Fibroblast of lung (primary cell): ENCODE results near the gene GPR45. TPM values are rescaled to one million over a fixed set of nuclear protein-coding genes. Genes with fewer than 3 reads are reported as not detected.
A peak's percentile ranks its signal among the peaks of the same experiment; 100 is the strongest.

Source experiments
- DNase-seq, 2 donors: peaks; one replicate each; pipeline versions ENCODE4 v3.0.0 to v3.0.0-alpha.2; 2010; ENCODE audit warnings: low read depth in 2 of 2
- H2AFZ ChIP-seq: 2 replicates; pipeline ENCODE4 v1.5.1; 2012; ENCODE audit warnings: low read length, control low read depth, inconsistent platforms
- H3K27ac ChIP-seq: 2 replicates; pipeline ENCODE4 v1.5.1; 2011; ENCODE audit warnings: low read length, control low read depth; ENCODE audit not compliant: insufficient read depth
- H3K27me3 ChIP-seq: 2 replicates; pipeline ENCODE4 v1.5.1; 2011; ENCODE audit warnings: mild to moderate bottlenecking, low read length; ENCODE audit not compliant: control insufficient read depth, insufficient read depth
- H3K36me3 ChIP-seq: 2 replicates; pipeline ENCODE4 v1.5.1; 2011; ENCODE audit warnings: low read length; ENCODE audit not compliant: control insufficient read depth, insufficient read depth
- H3K4me1 ChIP-seq: 2 replicates; pipeline ENCODE4 v1.5.1; 2011; ENCODE audit warnings: low read length; ENCODE audit not compliant: control insufficient read depth, insufficient read depth; ENCODE audit errors: extremely low read depth
- H3K4me2 ChIP-seq: 2 replicates; pipeline ENCODE4 v1.5.1; 2011; ENCODE audit warnings: low read length, control low read depth; ENCODE audit not compliant: insufficient read depth; ENCODE audit errors: extremely low read depth
- H3K4me3 ChIP-seq, 4 experiments: fragments of 200-600 bp in 1 of 4; sonication (generic) in 1 of 4; replicated peaks in 1 of 4; 2 replicates each; pipeline ENCODE4 v1.5.1; 2011 to 2016; ENCODE audit warnings: low read length in 4 of 4, low read depth in 3 of 4, mild to moderate bottlenecking in 3 of 4, control low read depth in 2 of 4, inconsistent platforms in 1 of 4, mixed read lengths in 1 of 4; ENCODE audit not compliant: insufficient read depth in 1 of 4; ENCODE audit errors: control extremely low read depth in 1 of 4
- H3K79me2 ChIP-seq: 2 replicates; pipeline ENCODE4 v1.5.1; 2012; ENCODE audit warnings: mild to moderate bottlenecking, low read length, inconsistent platforms; ENCODE audit not compliant: control insufficient read depth, insufficient read depth
- H3K9ac ChIP-seq: 2 replicates; pipeline ENCODE4 v1.5.1; 2011; ENCODE audit warnings: mild to moderate bottlenecking, low read length, control low read depth; ENCODE audit not compliant: insufficient read depth
- H3K9me3 ChIP-seq: 2 replicates; pipeline ENCODE4 v1.5.1; 2012; ENCODE audit warnings: low read depth, low read length; ENCODE audit not compliant: control insufficient read depth, insufficient read depth
- H4K20me1 ChIP-seq: 2 replicates; pipeline ENCODE4 v1.5.1; 2011; ENCODE audit warnings: low read length; ENCODE audit not compliant: control insufficient read depth, insufficient read depth; ENCODE audit errors: extremely low read depth
- CTCF ChIP-seq, 2 donors: IDR thresholded peaks in 1 of 2; conservative IDR thresholded peaks in 1 of 2; 1 replicate in 1 of 2; 2 replicates in 1 of 2; pipeline ENCODE4 v1.5.1; 2011 to 2012; ENCODE audit warnings: low read length in 2 of 2, control low read depth in 1 of 2, inconsistent platforms in 1 of 2, low read depth in 1 of 2, mild to moderate bottlenecking in 1 of 2
- EZH2 ChIP-seq: IDR thresholded peaks from 2 replicates; pipeline ENCODE4 v1.5.1; 2012; ENCODE audit warnings: low read length, control low read depth, mild to moderate bottlenecking; ENCODE audit errors: missing control alignments
- polyA plus RNA-seq, 2 donors: library from polyadenylated mRNA; depleted of rRNA in 1 of 2; stranded (reverse) in 1 of 2; unstranded in 1 of 2; fragments of >200 nt; gene quantifications; 2 replicates each; pipeline ENCODE4 v1.2.1, GENCODE V29; 2011 to 2012; ENCODE audit warnings: missing spikeins in 1 of 2
- total RNA-seq: library from RNA; depleted of rRNA; stranded (reverse); fragments of >200 nt; gene quantifications from 2 replicates; pipeline ENCODE4 v1.2.1, GENCODE V29; 2014

Gene GPR45
- total and polyA plus RNA-seq, 2 donors (not counting 1 experiment from before 2014, with no cell fraction given) = not detected

DNA sequence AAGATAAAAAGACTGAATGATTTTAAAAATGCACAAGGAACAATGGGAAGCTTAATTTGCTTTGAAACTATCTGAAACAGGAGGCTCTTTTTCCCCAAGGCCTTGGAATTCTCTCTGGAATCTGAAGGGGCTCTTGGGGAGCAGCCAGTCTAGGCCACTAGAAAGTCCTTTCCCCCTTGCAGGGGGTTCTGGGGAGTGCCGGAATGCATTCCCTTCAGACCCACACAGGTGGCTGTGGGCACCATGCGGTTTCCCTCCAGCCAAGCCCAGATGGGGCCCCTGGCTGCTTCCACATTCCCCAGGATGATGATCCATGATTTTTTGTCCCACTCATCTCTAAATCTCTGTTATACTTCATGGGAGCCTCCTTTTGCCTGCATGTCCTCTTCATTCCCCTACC, 10.7 kb downstream of the GPR45 start:
- H4K20me1 ChIP-seq = no peaks in the 10 kb centered on the region
- H3K27ac ChIP-seq = no peak overlapping the region
- peak in 1 of 2 donors; percentile 85 for DNase-seq
- TF ChIP-seq EZH2 (no peak), CTCF (conservative IDR thresholded peaks at IDR 0.05 in 1 of 2, IDR thresholded peaks at IDR 0.05 in 1 of 2; ENCODE audit: low read depth in 1 of 2, low read length in 2 of 2) (no peak)
- no peak overlapping the region for H2AFZ ChIP-seq
- H3K27me3 ChIP-seq = peaks cover 5% of the 10 kb centered on the region
- no peaks in the 10 kb centered on the region for H3K79me2 ChIP-seq
- H3K4me2 ChIP-seq = no peak overlapping the region
- no peak overlapping the region for H3K4me3 ChIP-seq
- no peaks in the 10 kb centered on the region for H3K4me1 ChIP-seq
- no peaks in the 10 kb centered on the region for H3K9me3 ChIP-seq
- H3K9ac ChIP-seq = no peak overlapping the region
- no peaks in the 10 kb centered on the region for H3K36me3 ChIP-seq

DNA sequence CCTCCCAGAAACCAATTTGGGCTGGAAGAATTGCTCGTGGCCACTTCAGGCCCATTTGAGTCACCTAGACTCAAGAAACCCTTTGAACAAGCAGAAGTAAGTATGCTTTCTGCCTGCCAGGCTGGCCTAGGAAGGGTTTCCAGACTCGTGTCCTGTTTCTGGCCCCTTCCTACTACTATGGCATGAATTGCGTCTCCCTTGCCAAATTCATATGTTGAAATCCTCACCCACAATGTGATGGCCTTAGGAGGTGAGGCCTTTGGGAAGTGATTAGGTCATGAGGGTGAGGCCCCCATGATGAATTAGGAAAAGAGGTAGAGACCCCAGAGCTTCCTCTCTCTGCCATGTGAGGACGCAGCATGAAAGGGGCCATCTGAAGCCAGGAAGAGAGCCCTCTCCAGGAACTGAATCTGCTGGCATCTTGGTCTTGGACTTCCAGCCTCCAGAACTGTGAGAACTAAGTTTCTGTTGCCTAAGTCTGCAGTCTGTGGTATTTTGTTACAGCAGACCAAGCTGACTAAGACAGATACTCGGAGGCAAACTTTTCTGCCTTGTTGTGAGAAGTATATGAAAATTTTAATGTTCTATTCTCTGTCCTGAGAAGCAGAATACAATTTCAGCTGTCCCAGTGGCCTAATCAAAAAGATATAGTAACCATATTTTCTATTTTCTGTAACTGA, 13.1 kb downstream of the GPR45 start:
- no peaks in the 10 kb centered on the region for H3K4me1 ChIP-seq
- H3K4me3 ChIP-seq = no peak overlapping the region
- H3K36me3 ChIP-seq = no peaks in the 10 kb centered on the region
- H3K9ac ChIP-seq = no peak overlapping the region
- no peak overlapping the region for H2AFZ ChIP-seq
- no peak overlapping the region for H3K27ac ChIP-seq
- H3K9me3 ChIP-seq = no peaks in the 10 kb centered on the region
- peaks cover 3% of the 10 kb centered on the region for H3K27me3 ChIP-seq
- no peak for DNase-seq
- H4K20me1 ChIP-seq = no peaks in the 10 kb centered on the region
- TF ChIP-seq EZH2 (no peak), CTCF (conservative IDR thresholded peaks at IDR 0.05 in 1 of 2, IDR thresholded peaks at IDR 0.05 in 1 of 2; ENCODE audit: low read depth in 1 of 2, low read length in 2 of 2) (no peak)
- H3K4me2 ChIP-seq = no peak overlapping the region
- no peaks in the 10 kb centered on the region for H3K79me2 ChIP-seq

DNA sequence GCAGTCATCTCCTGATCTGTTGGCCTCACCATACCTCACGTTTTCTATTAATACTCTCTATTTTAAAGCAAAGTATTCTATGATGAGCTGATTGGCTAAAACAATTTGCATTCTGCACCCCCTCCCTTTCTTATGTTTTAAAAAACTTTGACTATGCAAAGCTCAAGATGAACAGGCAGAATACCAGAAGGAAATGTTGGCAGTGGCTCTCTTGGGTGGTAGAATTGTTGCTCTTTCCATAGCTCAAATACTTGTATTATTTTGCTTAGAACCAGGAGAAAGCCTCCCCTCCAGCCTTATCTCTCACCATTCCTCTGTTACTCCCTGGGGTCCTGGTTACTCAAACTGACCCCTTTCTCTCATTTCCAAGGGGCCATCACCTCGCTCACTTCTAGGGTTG, 14.4 kb downstream of the GPR45 start:
- H3K4me2 ChIP-seq = no peak overlapping the region
- no peaks in the 10 kb centered on the region for H3K9me3 ChIP-seq
- no peak overlapping the region for H3K4me3 ChIP-seq
- H4K20me1 ChIP-seq = no peaks in the 10 kb centered on the region
- H3K4me1 ChIP-seq = no peaks in the 10 kb centered on the region
- no peak for TF ChIP-seq EZH2
- no peak for TF ChIP-seq CTCF (conservative IDR thresholded peaks at IDR 0.05 in 1 of 2, IDR thresholded peaks at IDR 0.05 in 1 of 2; ENCODE audit: low read depth in 1 of 2, low read length in 2 of 2)
- H2AFZ ChIP-seq = no peak overlapping the region
- H3K27me3 ChIP-seq = no peaks in the 10 kb centered on the region
- DNase-seq = peak in 1 of 2 donors; percentile 32
- no peaks in the 10 kb centered on the region for H3K79me2 ChIP-seq
- no peak overlapping the region for H3K9ac ChIP-seq
- H3K27ac ChIP-seq = no peak overlapping the region
- no peaks in the 10 kb centered on the region for H3K36me3 ChIP-seq
